ENCODE measurements around the gene TOLLIP. TPM values are rescaled to one million over a fixed set of nuclear protein-coding genes. Genes with fewer than 3 reads are reported as not detected.

The TOLLIP gene
- total RNA-seq, 6 experiments from 2014 or later, result 41.4 to 53.6 (median 49.0) TPM

DNA sequence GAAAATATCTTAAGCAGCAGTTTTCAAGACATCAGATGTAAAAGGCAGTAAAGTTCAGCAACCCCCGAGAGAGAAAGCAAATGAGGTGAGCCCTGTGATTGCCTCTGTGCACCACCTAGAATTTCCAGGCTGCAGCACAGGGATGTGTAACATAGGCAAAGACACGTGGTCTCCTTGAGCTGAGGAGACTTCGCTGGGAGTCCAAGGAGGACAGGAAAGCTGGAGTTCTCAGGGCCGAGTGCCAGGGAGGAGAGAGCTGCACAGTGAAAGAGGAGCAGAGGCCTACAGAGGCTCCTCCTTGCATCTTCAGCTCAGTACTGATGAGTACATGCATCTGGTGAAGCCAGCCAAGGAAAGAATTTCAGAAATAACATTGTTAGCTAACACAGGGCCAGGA is 17.6 kb upstream of the TOLLIP start:
- peaks cover 12% of the 10 kb centered on the region for H3K9me3 Mint-ChIP-seq
- DNase-seq, result no peak
- no peak for TF ChIP-seq CTCF (IDR thresholded peaks at IDR 0.05)

DNA sequence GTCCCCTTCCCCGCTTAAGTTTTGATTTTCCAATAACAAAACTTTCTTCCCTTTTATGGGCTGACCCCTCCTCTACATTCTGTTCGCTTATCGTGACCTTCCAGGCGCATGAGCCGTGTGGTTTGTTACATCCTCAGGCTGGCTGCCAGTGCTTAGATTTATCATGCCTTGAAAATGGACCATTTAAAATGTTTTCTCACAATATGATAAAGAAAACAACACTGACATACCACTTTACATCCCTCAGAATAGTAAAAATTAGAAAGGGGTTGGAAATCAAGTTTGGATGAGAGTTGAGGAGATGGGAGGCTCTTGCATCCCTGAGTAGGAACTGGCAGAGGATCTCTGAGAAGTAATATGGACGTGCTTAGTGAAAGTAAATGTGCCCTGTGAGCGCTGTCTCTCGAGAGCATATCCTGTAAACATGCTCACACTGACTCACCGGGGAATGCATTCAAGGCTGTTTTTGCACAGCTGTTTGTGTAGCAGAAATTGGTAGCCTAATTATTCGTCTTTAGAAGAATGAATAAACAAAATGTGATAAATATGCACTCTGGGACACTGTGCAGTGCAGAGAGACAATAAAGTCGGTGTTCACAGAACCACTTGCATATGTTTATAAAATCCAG is 17.1 kb upstream of the TOLLIP start:
- H3K9me3 Mint-ChIP-seq, result peaks cover 12% of the 10 kb centered on the region
- DNase-seq, result peak; percentile 36
- TF ChIP-seq CTCF (IDR thresholded peaks at IDR 0.05), result no peak
- H3K36me3 Mint-ChIP-seq (ENCODE audit: low read depth), result peaks cover 6% of the 10 kb centered on the region; the same call in 1 of the 2 replicates
- H3K27ac Mint-ChIP-seq, result no peak overlapping the region
- peaks cover 14% of the 10 kb centered on the region for H3K4me1 Mint-ChIP-seq (ENCODE audit: low read depth)
- peak overlapping the region; percentile 56 for H3K4me3 Mint-ChIP-seq
- H3K27me3 Mint-ChIP-seq (ENCODE audit: insufficient read depth), result peaks cover 17% of the 10 kb centered on the region

More for the DNA sequence above, 17.6 kb upstream of the TOLLIP start:
- Mint-ChIP-seq H3K27me3 (ENCODE audit: insufficient read depth) (peaks cover 20% of the 10 kb centered on the region), H3K36me3 (ENCODE audit: low read depth) (peaks cover 6% of the 10 kb centered on the region; the same call in 1 of the 2 replicates), H3K4me1 (ENCODE audit: low read depth) (peaks cover 14% of the 10 kb centered on the region), H3K4me3 (peak overlapping the region; percentile 56; the same call in 1 of the 2 replicates), H3K27ac (no peak overlapping the region)

- H3K27ac Mint-ChIP-seq, result no peak overlapping the region
- H3K4me1 Mint-ChIP-seq (ENCODE audit: low read depth), result peaks cover 14% of the 10 kb centered on the region
- peaks cover 21% of the 10 kb centered on the region for H3K9me3 Mint-ChIP-seq
- peaks cover 14% of the 10 kb centered on the region; the same call in 1 of the 2 replicates for H3K36me3 Mint-ChIP-seq (ENCODE audit: low read depth)
- no peak for DNase-seq
- H3K4me3 Mint-ChIP-seq, result no peak overlapping the region
- TF ChIP-seq CTCF (IDR thresholded peaks at IDR 0.05), result no peak
- peaks cover 22% of the 10 kb centered on the region for H3K27me3 Mint-ChIP-seq (ENCODE audit: insufficient read depth)
Measured at GRCh38 chr11:1323774-1324173, 14.3 kb upstream of the TOLLIP start.

DNA sequence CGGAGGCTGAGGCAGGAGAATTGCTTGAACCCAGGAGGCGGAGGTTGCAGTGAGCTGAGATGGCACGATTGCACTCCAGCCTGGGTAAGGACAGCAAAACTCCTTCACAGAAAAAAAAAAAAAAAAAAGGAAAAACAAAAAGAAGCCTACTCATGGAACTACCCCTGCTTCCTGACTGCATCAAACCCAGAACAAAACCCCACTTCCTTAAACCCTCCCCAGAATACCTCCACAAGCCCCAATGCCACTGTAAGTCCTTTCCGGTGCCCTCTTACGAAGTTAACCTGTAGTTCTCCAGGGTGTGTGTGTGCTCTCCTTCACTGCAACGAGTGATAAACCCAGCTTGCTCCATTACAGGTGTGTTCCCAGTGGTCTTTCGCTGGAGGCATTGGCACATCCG is 8.6 kb upstream of the TOLLIP start:
- H3K4me3 Mint-ChIP-seq, result no peak overlapping the region
- H3K27ac Mint-ChIP-seq, result no peak overlapping the region
- DNase-seq, result no peak
- H3K9me3 Mint-ChIP-seq, result peaks cover 9% of the 10 kb centered on the region
- H3K4me1 Mint-ChIP-seq (ENCODE audit: low read depth), result no peaks in the 10 kb centered on the region
- no peak for TF ChIP-seq CTCF (IDR thresholded peaks at IDR 0.05)
- H3K36me3 Mint-ChIP-seq (ENCODE audit: low read depth), result peaks cover 8% of the 10 kb centered on the region; the same call in 1 of the 2 replicates
- peaks cover 33% of the 10 kb centered on the region for H3K27me3 Mint-ChIP-seq (ENCODE audit: insufficient read depth)

DNA sequence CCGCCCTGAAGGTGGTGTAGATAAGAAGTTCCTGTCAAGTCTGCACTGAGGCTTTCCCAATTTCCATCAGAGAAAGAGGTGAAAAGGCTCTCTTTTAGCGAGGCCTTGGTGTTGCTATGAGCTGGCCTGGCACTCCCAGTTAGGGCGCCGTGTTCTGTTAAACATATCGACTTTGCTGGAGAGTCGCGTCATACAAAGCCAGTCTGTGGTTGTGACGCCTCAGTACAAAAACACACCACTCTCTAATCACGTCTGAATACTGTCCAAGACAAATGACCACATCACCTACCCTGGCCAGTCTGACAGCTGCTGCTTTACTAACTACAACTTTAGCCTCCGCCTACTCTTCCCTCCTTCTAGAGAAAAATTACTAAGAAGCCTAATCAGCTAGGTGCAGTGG is 8.0 kb upstream of the TOLLIP start:
- Mint-ChIP-seq H3K36me3 (ENCODE audit: low read depth) (peaks cover 8% of the 10 kb centered on the region; the same call in 1 of the 2 replicates), H3K27ac (no peak overlapping the region), H3K4me3 (no peak overlapping the region), H3K9me3 (peaks cover 9% of the 10 kb centered on the region), H3K4me1 (ENCODE audit: low read depth) (no peaks in the 10 kb centered on the region), H3K27me3 (ENCODE audit: insufficient read depth) (peaks cover 33% of the 10 kb centered on the region)
- DNase-seq, result no peak
- TF ChIP-seq CTCF (IDR thresholded peaks at IDR 0.05), result no peak
